GM21381 (cell line): ENCODE measurements around the gene ARMC12.
A peak's percentile ranks its signal among the peaks of the same experiment; 100 is the strongest.
"Not testable (repeated sequence)": the region's sequence is repeated elsewhere in the genome, so short reads cannot be mapped to it uniquely, and the experiment has no call there.

Source experiments
- ATAC-seq: cut with Tn5 transposase; IDR thresholded peaks from one replicate; pipeline ENCODE4 v1.9.1; 2021; ENCODE audit warnings: mild to moderate bottlenecking, moderate library complexity; ENCODE audit not compliant: unreplicated experiment

The ARMC12 gene

GRCh38 chr6:35736982-35737412, at the start of gene ARMC12:
Gene ARMC12, plus strand, starts transcription at chr6:35737032. Its CDS starts 77 bp downstream, at chr6:35737109.
- no peak for ATAC-seq

GRCh38 chr6:35687658-35688604, 48.9 kb upstream of the ARMC12 start:
- ATAC-seq = peak; percentile 41

GRCh38 chr6:35688605-35689322, 48.1 kb upstream of the ARMC12 start, which contains the start of gene FKBP5:
Gene FKBP5, minus strand, starts transcription at chr6:35688915. Its CDS starts 46,091 bp downstream, at chr6:35642824.
- ATAC-seq = peak; percentile 86

GRCh38 chr6:35690006-35690405, 46.8 kb upstream of the ARMC12 start:
- not testable (repeated sequence) for ATAC-seq

- no peak for ATAC-seq
These were observed 46.3 kb upstream of the ARMC12 start for GRCh38 chr6:35690484-35690883.

- no peak for ATAC-seq
These were observed 45.6 kb upstream of the ARMC12 start for GRCh38 chr6:35691027-35691824.

GRCh38 chr6:35694462-35694861, 42.4 kb upstream of the ARMC12 start:
- ATAC-seq = no peak

- ATAC-seq = not testable (repeated sequence)
These were observed 38.4 kb upstream of the ARMC12 start for GRCh38 chr6:35698430-35698829.

- no peak for ATAC-seq
These were observed 38.0 kb upstream of the ARMC12 start for GRCh38 chr6:35698858-35699257.

- no peak for ATAC-seq
These were observed 33.3 kb upstream of the ARMC12 start for GRCh38 chr6:35703554-35703953.

GRCh38 chr6:35706468-35706867, 30.4 kb upstream of the ARMC12 start:
- ATAC-seq = no peak

GRCh38 chr6:35707714-35708407, 29.0 kb upstream of the ARMC12 start:
- no peak for ATAC-seq

GRCh38 chr6:35708585-35708984, 28.2 kb upstream of the ARMC12 start:
- ATAC-seq = no peak

GRCh38 chr6:35710241-35710847, 26.5 kb upstream of the ARMC12 start:
- ATAC-seq = no peak

GRCh38 chr6:35711731-35712130, 25.1 kb upstream of the ARMC12 start:
- ATAC-seq = no peak

GRCh38 chr6:35713006-35713767, 23.6 kb upstream of the ARMC12 start:
- no peak for ATAC-seq

GRCh38 chr6:35716798-35717197, 20.0 kb upstream of the ARMC12 start:
- no peak for ATAC-seq

- no peak for ATAC-seq
These were observed 19.1 kb upstream of the ARMC12 start for GRCh38 chr6:35717449-35718374.
